HEK293T (cell line): ENCODE results near the gene KMT2C.
A peak's percentile ranks its signal among the peaks of the same experiment; 100 is the strongest.
"Not testable (repeated sequence)": the region's sequence is repeated elsewhere in the genome, so short reads cannot be mapped to it uniquely, and the experiment has no call there.

Experiments
- CTCF ChIA-PET: fragments of 350-600 bp; formaldehyde crosslinking; extraction: SDS; loops from one replicate; lab custom pipeline; 2021; ENCODE audit warnings: antibody characterized with exemption, inconsistent platforms; lab: Yijun Ruan, JAX
- POLR2A ChIA-PET: fragments of 350-600 bp; formaldehyde crosslinking; extraction: SDS; loops from one replicate; lab custom pipeline; 2020; ENCODE audit warnings: antibody characterized with exemption, inconsistent platforms; lab: Yijun Ruan, JAX
- DNase-seq: peaks from one replicate; pipeline ENCODE4 v3.0.0; 2012; ENCODE audit warnings: mixed read lengths; ENCODE audit errors: extremely low spot score
- ARNT ChIP-seq: fragments of 450-650 bp; IDR thresholded peaks from 2 replicates; pipeline ENCODE4 v1.6.1; 2017; ENCODE audit warnings: mild to moderate bottlenecking
- BHLHE40 ChIP-seq: fragments of 450-650 bp; IDR thresholded peaks from 2 replicates; pipeline ENCODE4 v1.6.1; 2016; ENCODE audit warnings: mild to moderate bottlenecking, moderate library complexity, borderline replicate concordance
- CTBP1 ChIP-seq: fragments of 450-650 bp; IDR thresholded peaks from 2 replicates; pipeline ENCODE4 v1.6.1; 2016; ENCODE audit warnings: borderline replicate concordance
- ELF4 ChIP-seq: fragments of 450-650 bp; IDR thresholded peaks from 2 replicates; pipeline ENCODE4 v1.6.1; 2017; ENCODE audit warnings: antibody characterized with exemption
- FOXA1 ChIP-seq: fragments of 450-650 bp; IDR thresholded peaks from 2 replicates; pipeline ENCODE4 v1.6.1; 2016; ENCODE audit warnings: mild to moderate bottlenecking
- FOXK2 ChIP-seq: fragments of 450-650 bp; IDR thresholded peaks from 2 replicates; pipeline ENCODE4 v1.6.1; 2016; ENCODE audit warnings: mild to moderate bottlenecking
- FOXM1 ChIP-seq: fragments of 450-650 bp; IDR thresholded peaks from 2 replicates; pipeline ENCODE4 v1.6.1; 2017; ENCODE audit warnings: mild to moderate bottlenecking, borderline replicate concordance
- HDGF ChIP-seq: fragments of 450-650 bp; IDR thresholded peaks from 2 replicates; pipeline ENCODE4 v1.6.1; 2017; ENCODE audit warnings: antibody characterized with exemption, borderline replicate concordance
- L3MBTL2 ChIP-seq: fragments of 450-650 bp; conservative IDR thresholded peaks from 2 replicates; pipeline ENCODE4 v1.6.1; 2016; ENCODE audit warnings: mild to moderate bottlenecking
- NFRKB ChIP-seq: fragments of 450-650 bp; IDR thresholded peaks from 2 replicates; pipeline ENCODE4 v1.6.1; 2016; ENCODE audit warnings: mild to moderate bottlenecking, moderate library complexity
- SP1 ChIP-seq: fragments of 450-650 bp; IDR thresholded peaks from 2 replicates; pipeline ENCODE4 v1.6.1; 2017
- SUZ12 ChIP-seq: fragments of 450-650 bp; IDR thresholded peaks from 2 replicates; pipeline ENCODE4 v1.6.1; 2016; ENCODE audit warnings: mild to moderate bottlenecking
- TARDBP ChIP-seq: fragments of 450-650 bp; IDR thresholded peaks from 2 replicates; pipeline ENCODE4 v1.6.1; 2016
- ZNF384 ChIP-seq: fragments of 450-650 bp; IDR thresholded peaks from 2 replicates; pipeline ENCODE4 v1.6.1; 2016
- TF ChIP-seq, protein P1 (sequence below): fragments of 450-650 bp; IDR thresholded peaks from 2 replicates; pipeline ENCODE4 v1.6.1; 2016

KMT2C gene

GRCh38 chr7:152477079-152477478, 41.3 kb upstream of the KMT2C start:
- ChIA-PET POLR2A (interaction anchor here (1.3 kb wide), 1 partner anchor 13 kb away, joined by 3 read pairs; no protein-coding TSS in a partner anchor), CTCF (no interaction called here)
- DNase-seq, result no peak
- no peak for TF ChIP-seq ELF4
- TF ChIP-seq CTBP1, result no peak
- no peak for TF ChIP-seq SUZ12
- no peak for TF ChIP-seq BHLHE40
- TF ChIP-seq FOXA1, result no peak
- TF ChIP-seq SP1, result no peak
- TF ChIP-seq, protein P1, sequence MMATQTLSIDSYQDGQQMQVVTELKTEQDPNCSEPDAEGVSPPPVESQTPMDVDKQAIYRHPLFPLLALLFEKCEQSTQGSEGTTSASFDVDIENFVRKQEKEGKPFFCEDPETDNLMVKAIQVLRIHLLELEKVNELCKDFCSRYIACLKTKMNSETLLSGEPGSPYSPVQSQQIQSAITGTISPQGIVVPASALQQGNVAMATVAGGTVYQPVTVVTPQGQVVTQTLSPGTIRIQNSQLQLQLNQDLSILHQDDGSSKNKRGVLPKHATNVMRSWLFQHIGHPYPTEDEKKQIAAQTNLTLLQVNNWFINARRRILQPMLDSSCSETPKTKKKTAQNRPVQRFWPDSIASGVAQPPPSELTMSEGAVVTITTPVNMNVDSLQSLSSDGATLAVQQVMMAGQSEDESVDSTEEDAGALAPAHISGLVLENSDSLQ, result no peak
- no peak for TF ChIP-seq ZNF384
- TF ChIP-seq NFRKB, result no peak
- TF ChIP-seq ARNT, result no peak
- TF ChIP-seq HDGF, result no peak

DNA sequence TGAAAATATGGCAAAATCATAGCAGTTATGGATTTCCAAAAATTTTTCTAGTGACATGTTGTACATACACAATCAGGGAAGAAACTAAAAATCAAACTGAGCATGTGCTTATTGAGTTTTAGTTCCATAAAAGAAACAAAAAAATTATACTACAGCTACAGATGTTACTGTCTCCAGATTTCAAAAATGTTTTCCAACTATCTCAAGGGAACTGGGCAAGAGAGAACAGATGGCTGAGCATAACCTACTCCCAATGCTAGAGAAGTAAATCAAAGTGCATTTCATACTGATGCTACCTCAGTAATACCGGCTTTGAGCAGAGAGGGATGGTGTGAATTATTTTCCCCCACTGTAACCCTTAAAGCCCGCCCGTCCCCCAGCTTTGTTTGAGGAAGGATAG, 40.7 kb upstream of the KMT2C start:
- no peak for DNase-seq
- CTCF ChIA-PET, result no interaction called here
- POLR2A ChIA-PET, result interaction anchor here (1.3 kb wide), 1 partner anchor 13 kb away, joined by 3 read pairs; no protein-coding TSS in a partner anchor
- TF ChIP-seq TARDBP (no peak), SP1 (no peak), NFRKB (no peak), HDGF (no peak), SUZ12 (no peak), BHLHE40 (no peak), ELF4 (no peak), FOXK2 (no peak)

DNA sequence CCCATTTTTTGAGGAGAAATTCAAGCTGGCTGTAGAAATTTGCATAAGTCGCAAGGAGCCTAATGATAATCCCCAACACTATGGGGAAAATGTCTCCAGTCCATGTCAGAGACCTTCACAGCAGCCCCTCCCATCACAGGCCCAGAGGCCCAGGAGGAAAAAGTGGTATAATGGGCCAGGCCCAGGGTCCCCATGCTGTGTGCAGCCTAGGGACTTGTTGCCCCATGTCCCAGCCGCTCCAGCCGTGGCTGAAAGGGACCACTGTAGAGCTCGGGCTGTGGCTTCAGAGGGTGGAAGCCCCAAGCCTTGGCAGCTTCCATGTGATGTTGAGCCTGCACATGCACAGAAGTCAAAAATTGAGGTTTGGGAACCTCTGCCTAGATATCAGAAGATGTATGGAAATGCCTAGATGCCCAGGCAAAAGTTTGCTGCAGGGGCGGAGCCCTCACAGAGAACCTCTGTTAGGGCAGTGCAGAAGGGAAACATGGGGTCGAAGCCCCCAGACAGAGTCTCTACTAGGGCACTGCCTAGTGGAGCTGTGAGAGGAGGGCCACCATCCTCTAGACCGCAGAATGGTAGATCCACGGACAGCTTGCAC, 35.3 kb upstream of the KMT2C start:
- POLR2A ChIA-PET, DNase-seq, CTCF ChIA-PET: not testable (repeated sequence)

GRCh38 chr7:152470251-152471022, 34.6 kb upstream of the KMT2C start:
- CTCF ChIA-PET, DNase-seq, POLR2A ChIA-PET: not testable (repeated sequence)

DNA sequence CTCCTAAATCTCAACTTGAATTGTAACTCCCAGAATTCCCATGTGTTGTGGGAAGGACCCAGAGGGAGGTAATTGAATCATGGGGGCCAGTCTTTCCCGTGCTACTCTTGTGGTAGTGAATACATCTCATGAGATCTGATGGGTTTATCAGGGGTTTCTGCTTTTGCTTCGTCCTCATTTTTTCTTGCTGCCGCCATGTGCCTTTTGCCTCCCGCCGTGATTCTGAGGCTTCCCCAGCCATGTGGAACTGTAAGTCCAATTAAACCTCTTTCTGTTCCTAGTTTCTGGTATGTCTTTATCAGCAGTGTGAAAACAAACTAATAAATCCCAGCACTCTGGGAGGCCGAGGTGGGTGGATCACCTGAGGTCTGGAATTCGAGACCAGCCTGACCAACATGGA, 33.8 kb upstream of the KMT2C start:
- DNase-seq, CTCF ChIA-PET, POLR2A ChIA-PET: not testable (repeated sequence)
- TF ChIP-seq L3MBTL2, result peak; percentile 82

GRCh38 chr7:152467225-152467624, 31.4 kb upstream of the KMT2C start:
- no peak for DNase-seq
- ChIA-PET POLR2A (no interaction called here), CTCF (no interaction called here)
- no peak for TF ChIP-seq CTBP1
- no peak for TF ChIP-seq TARDBP
- TF ChIP-seq SP1, result no peak
- TF ChIP-seq FOXA1, result no peak
- TF ChIP-seq BHLHE40, result no peak
- no peak for TF ChIP-seq FOXK2
- no peak for TF ChIP-seq ELF4
- no peak for TF ChIP-seq ZNF384
- no peak for TF ChIP-seq FOXM1
- TF ChIP-seq, protein P1, result no peak

- DNase-seq, result no peak
- POLR2A ChIA-PET, result interaction anchor here (1.0 kb wide), 1 partner anchor 124 kb away, joined by 4 read pairs; no protein-coding TSS in a partner anchor
- CTCF ChIA-PET, result no interaction called here
- TF ChIP-seq, protein P1, result no peak
- TF ChIP-seq BHLHE40 (no peak), CTBP1 (no peak), NFRKB (no peak), FOXA1 (no peak), HDGF (no peak), ARNT (no peak), ZNF384 (no peak), TARDBP (no peak), L3MBTL2 (no peak)
Measured at GRCh38 chr7:152465119-152465387, 29.2 kb upstream of the KMT2C start.
